T-helper 1 cell treated with Interleukin-12 subunit alpha and Interleukin-12 subunit beta and Interleukin-4 antibody, amounts not matched to agents 30 μg/mL and 1 μg/mL, for 36 hours (primary cell): ENCODE data around the gene ALDH4A1.
"Not testable (repeated sequence)": the region's sequence is repeated elsewhere in the genome, so short reads cannot be mapped to it uniquely, and the experiment has no call there.

Experiments used
- H3K27ac Mint-ChIP-seq: one replicate; pipeline ENCODE4 v1.8.0; 2021; ENCODE audit warnings: mild to moderate bottlenecking, mixed read lengths
- H3K27me3 Mint-ChIP-seq: one replicate; pipeline ENCODE4 v1.8.0; 2021; ENCODE audit warnings: low read depth, mixed read lengths
- H3K36me3 Mint-ChIP-seq: one replicate; pipeline ENCODE4 v1.8.0; 2021; ENCODE audit warnings: low read depth, mixed read lengths
- H3K4me1 Mint-ChIP-seq: one replicate; pipeline ENCODE4 v1.8.0; 2021; ENCODE audit warnings: low read depth, mixed read lengths
- H3K4me3 Mint-ChIP-seq: one replicate; pipeline ENCODE4 v1.8.0; 2021; ENCODE audit warnings: mild to moderate bottlenecking, moderate library complexity, mixed read lengths
- H3K9me3 Mint-ChIP-seq: one replicate; pipeline ENCODE4 v1.8.0; 2021; ENCODE audit warnings: mixed read lengths

ALDH4A1 gene

DNA sequence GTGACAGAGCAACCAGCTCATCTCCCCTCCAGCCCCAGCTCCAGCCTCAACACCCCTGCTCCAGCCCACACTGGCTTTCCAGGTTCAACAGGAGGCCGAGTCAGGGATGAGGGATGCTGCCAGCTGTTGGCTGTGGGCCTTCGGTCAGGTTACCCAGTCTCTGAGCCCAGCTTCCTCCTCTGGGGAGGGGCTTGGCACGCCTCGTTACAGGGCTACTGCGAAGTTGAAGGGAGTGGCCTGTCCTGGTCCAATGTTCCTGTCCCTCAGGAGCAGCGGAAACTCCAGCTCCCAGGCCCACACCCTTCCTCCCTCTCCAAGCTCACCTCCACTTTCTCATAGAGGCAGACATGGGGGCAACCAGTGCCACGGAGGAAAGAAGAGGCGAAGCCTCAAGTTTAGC is 27.8 kb downstream of the ALDH4A1 start:
- Mint-ChIP-seq H3K4me1 (no peaks in the 10 kb centered on the region), H3K27ac (no peak overlapping the region), H3K36me3 (no peaks in the 10 kb centered on the region), H3K4me3 (no peak overlapping the region), H3K27me3 (no peaks in the 10 kb centered on the region), H3K9me3 (no peaks in the 10 kb centered on the region)

DNA sequence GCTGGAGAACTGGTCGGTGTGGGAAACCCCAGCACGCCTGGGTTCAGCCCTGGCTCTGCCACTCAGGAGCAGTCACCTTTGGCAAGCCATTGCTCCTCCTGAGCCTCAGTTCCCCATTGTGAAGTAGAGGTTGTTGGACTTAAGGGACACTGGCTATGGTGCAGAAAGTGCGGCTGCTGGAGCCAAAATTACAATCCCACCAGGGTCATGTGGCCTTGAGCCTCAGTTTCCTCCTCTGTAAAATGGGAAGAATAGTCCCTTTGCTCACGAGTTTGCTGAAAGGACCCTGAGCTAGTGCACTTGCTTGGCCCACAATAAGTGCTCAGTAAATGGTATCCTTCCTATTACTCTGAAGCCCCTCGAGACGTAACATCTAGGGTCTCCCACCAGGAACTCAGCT is 28.3 kb downstream of the ALDH4A1 start:
- Mint-ChIP-seq H3K27ac (no peak overlapping the region), H3K36me3 (no peaks in the 10 kb centered on the region), H3K27me3 (no peaks in the 10 kb centered on the region), H3K9me3 (no peaks in the 10 kb centered on the region), H3K4me3 (no peak overlapping the region), H3K4me1 (no peaks in the 10 kb centered on the region)

DNA sequence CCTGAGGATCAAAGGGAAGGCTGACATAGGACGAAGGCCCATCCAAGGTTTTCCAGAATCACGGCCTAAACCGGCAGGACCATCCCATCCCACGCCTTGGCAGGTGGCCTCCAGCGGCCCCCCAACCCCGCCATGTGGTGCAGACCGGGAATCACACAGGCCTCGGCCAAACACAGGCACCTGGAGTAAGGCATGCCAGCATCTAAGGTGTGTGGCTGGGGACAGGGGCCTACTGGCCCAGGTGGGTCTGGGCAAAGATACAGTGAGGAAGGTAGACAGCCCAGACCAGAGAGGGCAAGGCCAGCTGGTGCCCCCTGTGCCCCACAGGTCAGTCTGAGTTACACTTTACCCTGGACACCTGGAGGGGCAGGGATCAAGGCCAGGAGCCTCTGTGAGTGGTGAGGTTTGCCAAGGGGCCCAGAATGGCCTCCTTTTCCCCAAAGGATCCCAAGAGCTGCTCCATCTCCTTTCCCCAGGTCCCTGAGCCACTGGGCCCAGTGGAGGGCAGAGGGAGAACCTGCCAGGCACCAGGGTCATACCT is 30.2 kb downstream of the ALDH4A1 start:
- Mint-ChIP-seq H3K9me3 (no peaks in the 10 kb centered on the region), H3K27me3 (no peaks in the 10 kb centered on the region), H3K4me3 (no peak overlapping the region), H3K4me1 (no peaks in the 10 kb centered on the region), H3K27ac (no peak overlapping the region), H3K36me3 (no peaks in the 10 kb centered on the region)

DNA sequence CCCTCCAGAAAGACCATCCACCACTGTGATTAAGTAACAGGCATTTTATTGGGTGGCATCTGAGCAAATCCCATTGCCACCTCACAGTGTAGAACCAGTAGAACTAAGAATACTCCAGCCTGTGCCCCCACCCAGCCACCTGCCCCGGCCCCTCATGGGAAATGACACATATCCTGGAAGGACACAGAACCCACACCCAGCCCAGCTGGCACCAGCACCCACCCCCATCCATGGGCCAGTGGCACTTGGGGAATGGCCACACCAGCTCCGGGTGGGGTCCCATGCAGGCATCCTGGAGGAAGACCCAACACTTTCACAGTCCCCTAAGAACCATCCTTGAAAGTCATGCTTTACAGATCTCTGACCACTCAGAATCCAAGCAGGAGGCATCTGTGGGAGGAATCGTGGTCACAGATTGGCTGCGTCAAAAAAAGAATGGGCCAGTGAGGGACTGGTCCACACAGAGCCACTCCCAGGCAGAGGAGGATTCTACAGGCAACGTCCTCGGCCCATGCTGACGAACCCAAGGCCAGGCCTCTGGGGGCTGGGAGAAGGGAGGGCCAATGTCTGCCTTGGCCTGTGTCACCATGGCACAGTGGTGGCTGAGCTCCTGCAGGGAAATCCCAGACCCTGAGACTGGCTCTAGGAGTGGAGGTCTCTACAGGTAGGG is 30.8 kb downstream of the ALDH4A1 start:
- no peaks in the 10 kb centered on the region for H3K27me3 Mint-ChIP-seq
- H3K9me3 Mint-ChIP-seq, result no peaks in the 10 kb centered on the region
- H3K4me1 Mint-ChIP-seq, result no peaks in the 10 kb centered on the region
- no peak overlapping the region for H3K4me3 Mint-ChIP-seq
- no peaks in the 10 kb centered on the region for H3K36me3 Mint-ChIP-seq
- no peak overlapping the region for H3K27ac Mint-ChIP-seq

DNA sequence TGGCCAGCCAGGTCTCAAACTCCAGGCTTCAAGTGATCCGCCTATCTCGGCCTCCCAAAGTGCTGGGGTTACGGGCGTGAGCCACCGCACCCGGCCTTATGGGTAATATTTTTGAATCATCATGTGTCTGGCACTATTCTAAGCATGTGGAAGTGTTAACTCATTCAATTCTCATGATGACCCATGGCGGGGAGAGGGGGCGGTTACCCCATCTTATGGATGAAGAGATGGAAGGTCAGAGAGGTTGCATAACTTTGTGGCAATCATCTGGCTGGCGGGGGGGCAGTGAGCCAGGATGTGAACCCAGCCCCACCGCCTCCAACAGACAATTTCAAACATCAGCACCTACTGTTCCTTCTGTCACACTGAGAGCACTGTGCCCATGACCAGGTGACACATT is 31.4 kb downstream of the ALDH4A1 start:
- no peak overlapping the region for H3K27ac Mint-ChIP-seq
- H3K27me3 Mint-ChIP-seq, result no peaks in the 10 kb centered on the region
- no peak overlapping the region for H3K4me3 Mint-ChIP-seq
- no peaks in the 10 kb centered on the region for H3K9me3 Mint-ChIP-seq
- H3K4me1 Mint-ChIP-seq, result no peaks in the 10 kb centered on the region
- H3K36me3 Mint-ChIP-seq, result no peaks in the 10 kb centered on the region

DNA sequence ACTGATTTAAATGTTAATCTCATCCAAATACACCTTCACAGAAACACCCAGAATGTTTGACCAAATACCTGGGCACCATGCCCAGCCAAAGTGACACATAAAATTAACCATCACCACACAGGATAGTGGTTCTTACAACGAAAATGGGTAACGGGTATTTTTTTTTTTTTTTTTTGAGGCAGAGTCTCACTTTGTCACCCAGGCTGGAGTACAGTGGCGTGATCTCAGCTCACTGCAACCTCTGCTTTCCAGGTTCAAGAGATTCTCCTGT is 31.8 kb downstream of the ALDH4A1 start:
- H3K27ac Mint-ChIP-seq, H3K4me1 Mint-ChIP-seq, H3K4me3 Mint-ChIP-seq, H3K27me3 Mint-ChIP-seq, H3K9me3 Mint-ChIP-seq, H3K36me3 Mint-ChIP-seq: not testable (repeated sequence)

DNA sequence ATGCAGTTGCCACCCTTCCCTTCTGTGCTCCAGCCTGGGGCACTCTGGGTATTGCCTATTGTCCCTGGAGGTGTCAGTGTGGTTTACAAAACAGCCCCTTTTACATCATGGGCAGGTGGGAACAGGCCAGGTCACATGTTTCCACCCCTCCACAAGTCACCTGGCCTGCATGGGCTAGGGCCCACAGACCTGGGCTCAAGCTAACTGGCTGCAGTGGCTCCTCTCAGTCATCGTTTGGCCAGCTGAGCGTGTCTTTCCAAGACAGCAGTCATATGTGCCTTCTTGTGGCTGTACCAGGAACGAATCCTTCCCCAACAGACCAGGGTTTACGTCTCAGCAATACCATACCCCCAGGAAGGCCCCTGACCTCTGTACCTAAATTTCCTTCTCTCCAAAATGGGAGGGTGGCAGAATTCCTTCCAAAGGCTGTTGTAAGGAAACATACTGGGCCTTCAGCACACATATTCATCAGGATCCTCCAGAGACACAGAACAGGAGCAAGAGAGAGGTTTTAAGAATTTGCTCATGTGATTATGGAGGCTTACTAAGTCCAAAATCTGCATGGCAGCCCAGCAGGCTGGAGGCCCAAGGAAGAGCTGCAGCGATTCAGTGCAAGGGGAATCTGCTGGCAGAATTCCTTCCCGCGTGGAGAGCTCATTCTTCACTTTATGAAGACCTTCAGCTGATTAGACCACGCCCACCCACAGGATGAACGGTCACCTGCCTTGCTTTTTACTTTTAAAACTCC is 32.3 kb downstream of the ALDH4A1 start:
- no peaks in the 10 kb centered on the region for H3K27me3 Mint-ChIP-seq
- no peak overlapping the region for H3K27ac Mint-ChIP-seq
- no peaks in the 10 kb centered on the region for H3K4me1 Mint-ChIP-seq
- no peak overlapping the region for H3K4me3 Mint-ChIP-seq
- H3K9me3 Mint-ChIP-seq, result no peaks in the 10 kb centered on the region
- no peaks in the 10 kb centered on the region for H3K36me3 Mint-ChIP-seq

DNA sequence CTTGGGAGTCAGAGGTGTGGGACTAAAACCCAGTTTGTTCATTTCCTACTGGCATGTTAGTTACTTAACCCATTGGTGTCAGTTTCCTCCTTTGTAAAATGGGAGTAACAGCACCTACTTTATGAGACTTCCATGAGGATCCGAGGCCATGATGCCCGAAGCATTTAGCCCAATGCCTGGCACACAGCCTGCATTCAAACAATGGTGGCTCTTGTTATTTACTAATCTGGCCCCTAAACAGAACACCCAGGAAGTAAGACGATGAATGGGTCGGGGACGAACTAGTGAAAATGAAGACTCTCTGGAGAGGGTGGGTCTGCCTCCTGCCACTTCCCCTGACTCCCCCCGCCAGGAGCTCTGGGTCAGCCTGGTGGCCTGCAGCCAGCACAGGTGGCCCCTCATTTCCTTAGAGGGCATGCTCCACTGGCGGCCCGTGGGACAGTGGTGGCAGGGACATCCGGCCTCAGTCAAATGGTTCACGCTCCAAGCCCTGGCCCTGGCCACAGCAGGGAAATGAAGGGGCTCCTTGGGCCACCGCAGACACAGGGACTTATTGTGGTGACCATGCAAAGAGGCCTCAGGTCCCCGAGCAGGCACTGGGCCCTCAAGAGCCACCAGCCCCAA is 33.4 kb downstream of the ALDH4A1 start:
- H3K27ac Mint-ChIP-seq, result no peak overlapping the region
- no peak overlapping the region for H3K4me3 Mint-ChIP-seq
- H3K4me1 Mint-ChIP-seq, result no peaks in the 10 kb centered on the region
- no peaks in the 10 kb centered on the region for H3K27me3 Mint-ChIP-seq
- H3K36me3 Mint-ChIP-seq, result no peaks in the 10 kb centered on the region
- no peaks in the 10 kb centered on the region for H3K9me3 Mint-ChIP-seq

DNA sequence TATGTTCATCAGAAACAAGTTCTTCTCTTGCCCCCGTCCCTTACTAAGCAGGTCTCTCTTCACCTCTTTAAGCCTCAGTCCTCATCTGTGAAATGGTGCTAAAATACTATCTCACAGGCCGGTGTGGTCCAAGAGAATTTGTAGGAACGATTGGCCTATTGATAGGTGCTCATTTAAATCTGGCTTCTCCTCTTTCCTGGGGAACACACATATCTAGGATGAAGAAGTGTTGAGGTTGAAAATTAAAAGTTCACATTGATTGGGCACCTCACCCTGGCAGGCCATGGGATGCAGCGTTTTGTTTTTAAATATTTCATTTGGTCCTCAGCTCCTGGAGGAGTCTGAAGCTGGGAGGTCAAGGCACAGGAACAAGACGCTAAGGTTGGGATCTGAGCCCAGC is 34.0 kb downstream of the ALDH4A1 start:
- Mint-ChIP-seq H3K36me3 (no peaks in the 10 kb centered on the region), H3K9me3 (no peaks in the 10 kb centered on the region)

DNA sequence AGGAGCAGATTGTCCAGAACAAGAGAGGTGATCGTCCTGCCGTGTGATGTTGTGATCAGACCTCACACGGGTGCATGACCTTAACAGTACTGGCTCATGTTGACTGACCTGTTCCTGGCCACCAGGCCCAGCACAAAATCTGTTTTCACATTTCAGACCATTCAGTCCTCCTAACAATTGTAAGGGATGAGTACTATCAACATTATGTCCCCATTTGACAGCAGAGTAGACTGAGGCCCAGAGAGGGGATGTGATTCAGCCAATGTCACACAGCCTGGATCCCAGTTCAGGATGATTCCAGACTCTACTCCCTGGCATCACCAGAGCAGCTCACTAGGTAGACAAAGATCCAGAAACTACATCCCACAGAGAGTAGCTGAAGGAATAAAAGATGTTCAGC is 35.5 kb downstream of the ALDH4A1 start:
- H3K27me3 Mint-ChIP-seq, result no peaks in the 10 kb centered on the region
- H3K36me3 Mint-ChIP-seq, result no peaks in the 10 kb centered on the region
- H3K4me1 Mint-ChIP-seq, result no peaks in the 10 kb centered on the region
- H3K4me3 Mint-ChIP-seq, result no peak overlapping the region
- H3K9me3 Mint-ChIP-seq, result no peaks in the 10 kb centered on the region
- H3K27ac Mint-ChIP-seq, result no peak overlapping the region

More for the DNA sequence above, 34.0 kb downstream of the ALDH4A1 start:
- Mint-ChIP-seq H3K27me3 (no peaks in the 10 kb centered on the region), H3K4me3 (no peak overlapping the region), H3K27ac (no peak overlapping the region), H3K4me1 (no peaks in the 10 kb centered on the region)

DNA sequence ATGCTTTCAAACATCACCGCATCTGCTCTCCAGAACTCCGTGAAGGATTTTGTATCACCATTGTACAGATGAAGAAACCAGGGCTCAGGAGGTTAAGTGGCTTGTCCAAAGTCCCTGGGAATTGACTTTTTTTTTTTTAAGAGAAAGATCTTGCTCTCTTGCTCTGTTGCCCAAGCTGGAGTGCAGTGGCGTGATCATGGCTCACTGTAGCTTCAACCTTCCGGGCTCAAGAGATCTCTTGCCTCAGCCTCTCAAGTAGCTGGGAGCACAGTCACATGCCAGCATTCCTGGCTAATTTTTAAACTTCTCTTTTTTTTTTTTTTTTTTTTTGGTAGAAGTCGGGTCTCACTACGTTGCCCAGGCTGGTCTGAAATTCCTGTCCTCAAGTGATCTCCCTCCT is 36.0 kb downstream of the ALDH4A1 start:
- Mint-ChIP-seq H3K9me3 (no peaks in the 10 kb centered on the region), H3K27me3 (no peaks in the 10 kb centered on the region), H3K4me3 (no peak overlapping the region), H3K27ac (no peak overlapping the region), H3K4me1 (no peaks in the 10 kb centered on the region), H3K36me3 (no peaks in the 10 kb centered on the region)

DNA sequence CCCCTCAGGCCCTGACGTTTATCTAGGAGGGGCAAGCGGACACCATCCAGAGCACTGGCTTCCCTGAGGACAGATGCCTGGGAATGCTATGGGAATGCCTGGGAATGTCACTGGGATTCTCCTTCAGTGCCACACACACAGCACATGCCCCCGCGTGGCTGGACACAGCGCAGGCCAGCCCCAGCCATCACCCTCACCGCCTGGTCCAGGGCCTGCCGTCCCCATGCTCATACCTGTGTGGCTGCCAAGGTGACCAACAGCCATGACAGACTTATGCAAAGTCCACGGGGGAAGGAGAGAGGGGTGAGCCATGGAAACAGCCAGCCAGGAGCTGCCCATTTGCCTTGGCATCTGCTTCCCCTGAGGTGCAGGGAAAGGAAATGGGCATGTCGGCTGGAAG is 37.2 kb downstream of the ALDH4A1 start:
- Mint-ChIP-seq H3K27ac (no peak overlapping the region), H3K36me3 (no peaks in the 10 kb centered on the region), H3K27me3 (no peaks in the 10 kb centered on the region), H3K9me3 (no peaks in the 10 kb centered on the region), H3K4me3 (no peak overlapping the region), H3K4me1 (no peaks in the 10 kb centered on the region)

DNA sequence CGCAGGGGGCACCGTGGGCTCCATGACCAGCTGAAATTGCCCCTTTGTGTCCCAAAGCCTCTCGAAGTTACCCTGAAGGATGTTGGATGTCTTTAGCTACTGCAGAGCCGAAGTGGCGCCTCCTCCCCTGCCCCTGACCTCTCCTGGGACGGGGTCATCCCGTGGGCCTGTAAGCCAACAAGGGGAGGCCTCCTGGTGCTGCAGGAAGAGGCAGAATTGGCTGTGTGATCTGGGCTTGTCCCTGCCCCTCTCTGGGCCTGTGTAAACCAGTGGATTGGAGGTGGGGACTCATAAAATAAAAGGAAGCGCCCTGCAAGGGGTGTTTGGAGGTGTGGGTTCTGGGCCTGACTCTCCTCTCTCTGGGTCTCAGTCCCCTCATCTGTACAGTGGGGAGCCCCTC is 40.8 kb downstream of the ALDH4A1 start:
- no peaks in the 10 kb centered on the region for H3K4me1 Mint-ChIP-seq

DNA sequence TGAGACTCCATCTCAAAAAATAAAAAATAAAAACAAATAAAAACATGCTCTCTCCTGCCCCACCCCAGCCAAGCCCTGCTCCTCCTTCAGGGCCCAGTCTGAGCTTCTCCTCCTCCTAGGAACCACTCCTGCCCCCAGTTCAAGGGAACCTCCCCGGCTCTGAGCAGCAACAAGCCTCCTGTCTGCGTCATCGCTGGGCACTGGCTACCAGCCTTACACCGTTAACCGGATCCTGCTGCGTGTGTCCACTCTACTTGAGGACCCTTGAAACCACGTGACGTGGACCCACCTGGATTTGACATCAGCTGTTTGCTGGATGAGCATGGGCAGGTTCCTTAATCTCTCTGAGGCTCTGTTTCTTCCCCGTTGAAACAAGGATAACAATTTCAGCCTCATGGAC is 41.3 kb downstream of the ALDH4A1 start:
- Mint-ChIP-seq H3K4me1 (no peaks in the 10 kb centered on the region), H3K36me3 (no peaks in the 10 kb centered on the region), H3K27me3 (no peaks in the 10 kb centered on the region), H3K27ac (no peak overlapping the region), H3K4me3 (no peak overlapping the region), H3K9me3 (no peaks in the 10 kb centered on the region)

More for the DNA sequence above, 40.8 kb downstream of the ALDH4A1 start:
- Mint-ChIP-seq H3K36me3 (no peaks in the 10 kb centered on the region), H3K4me3 (no peak overlapping the region), H3K9me3 (no peaks in the 10 kb centered on the region), H3K27me3 (no peaks in the 10 kb centered on the region), H3K27ac (no peak overlapping the region)

DNA sequence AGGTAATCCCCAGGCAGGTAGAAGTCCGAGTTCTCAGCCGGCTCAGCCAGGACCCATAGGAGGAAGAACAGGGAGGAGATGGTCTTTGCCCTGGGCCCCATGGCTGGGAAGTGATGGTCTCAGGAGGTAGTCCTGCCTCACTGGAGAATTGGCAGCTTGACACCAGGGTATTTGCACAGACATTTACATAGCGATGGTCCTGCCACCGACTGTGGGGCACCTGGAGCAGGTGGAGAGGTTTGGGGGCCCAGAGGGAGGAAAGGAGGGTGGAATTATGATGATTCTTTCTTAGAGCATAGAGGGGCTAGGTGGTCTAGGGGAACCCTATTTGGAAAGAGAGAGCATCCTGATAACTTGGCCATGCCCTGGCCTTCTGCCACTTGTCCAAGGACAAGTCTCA is 42.8 kb downstream of the ALDH4A1 start, which contains the start of gene TAS1R2:
Gene TAS1R2, minus strand, starts transcription at position 101 of the 400 bp plus-strand sequence. Its CDS starts 0 bp downstream, at position 101.
- Mint-ChIP-seq H3K27ac (no peak within 1 kb of the TSS), H3K4me3 (no peak within 1 kb of the TSS), H3K4me1 (no peaks in the 10 kb centered on the region), H3K27me3 (no peaks in the 10 kb centered on the region), H3K9me3 (no peaks in the 10 kb centered on the region), H3K36me3 (no peaks in the 10 kb centered on the region)
